Measurements from ENCODE around the gene CIAO2A.
A peak's percentile ranks its signal among the peaks of the same experiment; 100 is the strongest.

CIAO2A gene

GRCh38 chr15:64093627-64094417 lies at the start of gene CIAO2A:
CIAO2A (minus strand) TSS chr15:64093838; CDS start chr15:64093768, 70 bp downstream.
- Histone ChIP-seq H3K4me1 (ENCODE audit: control insufficient read depth in 5 of 5, insufficient read depth in 5 of 5, low read length in 5 of 5) (peaks cover 3 to 65% (median 54%) of the 10 kb centered on the region in 5 donors), H3K9me3 (ENCODE audit: control insufficient read depth in 5 of 5, low read length in 5 of 5) (no peaks in the 10 kb centered on the region), H3K9ac (ENCODE audit: low read length in 5 of 5) (peak within 1 kb of the TSS; percentile 71 to 87 (median 79)), H3K36me3 (ENCODE audit: control insufficient read depth in 5 of 5, insufficient read depth in 5 of 5, low read length in 5 of 5) (peaks cover 0 to 6% (median 2%) of the 10 kb centered on the region in 5 donors), H3K27me3 (ENCODE audit: control insufficient read depth in 5 of 5, insufficient read depth in 4 of 5, low read length in 5 of 5) (no peaks in the 10 kb centered on the region), H3K4me3 (ENCODE audit: low read depth in 1 of 5, low read length in 5 of 5) (peak within 1 kb of the TSS; percentile 69 to 95 (median 86)), H3K27ac (ENCODE audit: low read depth, low read length) (peak within 1 kb of the TSS; percentile 87)

- Histone ChIP-seq H3K27me3 (ENCODE audit: control insufficient read depth in 5 of 5, insufficient read depth in 4 of 5, low read length in 5 of 5) (no peaks in the 10 kb centered on the region), H3K9me3 (ENCODE audit: control insufficient read depth in 5 of 5, low read length in 5 of 5) (no peaks in the 10 kb centered on the region), H3K4me1 (ENCODE audit: control insufficient read depth in 5 of 5, insufficient read depth in 5 of 5, low read length in 5 of 5) (peaks cover 0 to 17% (median 8%) of the 10 kb centered on the region in 5 donors), H3K36me3 (ENCODE audit: control insufficient read depth in 5 of 5, insufficient read depth in 5 of 5, low read length in 5 of 5) (peaks cover 6 to 59% (median 43%) of the 10 kb centered on the region in 5 donors), H3K27ac (ENCODE audit: low read depth, low read length) (no peak overlapping the region), H3K9ac (ENCODE audit: low read length in 5 of 5) (no peak overlapping the region), H3K4me3 (ENCODE audit: low read depth in 1 of 5, low read length in 5 of 5) (no peak overlapping the region)
These were observed 49.6 kb upstream of the CIAO2A start for GRCh38 chr15:64143276-64143675.

GRCh38 chr15:64141798-64142512 lies 48.3 kb upstream of the CIAO2A start:
- H3K36me3 ChIP-seq (ENCODE audit: control insufficient read depth in 5 of 5, insufficient read depth in 5 of 5, low read length in 5 of 5): peaks cover 10 to 72% (median 54%) of the 10 kb centered on the region in 5 donors
- H3K27ac ChIP-seq (ENCODE audit: low read depth, low read length): no peak overlapping the region
- peaks cover 0 to 17% (median 8%) of the 10 kb centered on the region in 5 donors for H3K4me1 ChIP-seq (ENCODE audit: control insufficient read depth in 5 of 5, insufficient read depth in 5 of 5, low read length in 5 of 5)
- no peaks in the 10 kb centered on the region for H3K9me3 ChIP-seq (ENCODE audit: control insufficient read depth in 5 of 5, low read length in 5 of 5)
- no peak overlapping the region for H3K4me3 ChIP-seq (ENCODE audit: low read depth in 1 of 5, low read length in 5 of 5)
- H3K27me3 ChIP-seq (ENCODE audit: control insufficient read depth in 5 of 5, insufficient read depth in 4 of 5, low read length in 5 of 5): no peaks in the 10 kb centered on the region
- no peak overlapping the region for H3K9ac ChIP-seq (ENCODE audit: low read length in 5 of 5)

DNA sequence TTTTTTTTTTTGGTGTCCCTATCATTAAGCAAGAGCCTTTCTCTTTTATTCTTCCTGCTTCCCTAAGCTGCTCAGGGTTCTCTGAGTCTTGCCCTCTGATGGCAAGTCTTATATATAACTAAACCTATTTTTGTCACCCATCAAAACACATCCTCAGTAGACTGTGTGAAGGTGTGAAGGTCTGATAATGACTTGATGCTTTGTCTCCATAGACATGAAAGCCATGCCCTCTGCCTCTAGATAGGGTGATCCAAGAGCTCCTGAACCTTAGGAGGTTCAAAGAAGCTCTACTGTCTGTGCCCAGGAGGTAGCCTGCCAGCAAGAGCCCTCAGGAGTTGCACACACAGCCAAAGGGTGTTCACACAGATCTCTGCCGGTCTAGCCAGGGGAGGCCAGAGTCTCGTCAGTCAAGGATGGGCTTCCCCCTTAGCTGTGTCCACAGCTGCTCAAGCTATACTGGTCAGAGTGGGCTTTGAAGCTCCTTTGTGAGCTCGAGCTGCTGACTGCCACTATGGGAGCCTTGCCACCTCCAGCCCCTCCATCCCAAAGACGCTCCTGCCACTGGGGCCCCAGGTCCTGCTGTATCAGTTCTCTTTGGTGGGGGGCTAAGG lies 44.8 kb upstream of the CIAO2A start:
- peaks cover 0 to 21% (median 11%) of the 10 kb centered on the region in 5 donors for H3K4me1 ChIP-seq (ENCODE audit: control insufficient read depth in 5 of 5, insufficient read depth in 5 of 5, low read length in 5 of 5)
- H3K9ac ChIP-seq (ENCODE audit: low read length in 5 of 5): no peak overlapping the region
- H3K4me3 ChIP-seq (ENCODE audit: low read depth in 1 of 5, low read length in 5 of 5): no peak overlapping the region
- no peaks in the 10 kb centered on the region for H3K9me3 ChIP-seq (ENCODE audit: control insufficient read depth in 5 of 5, low read length in 5 of 5)
- H3K27ac ChIP-seq (ENCODE audit: low read depth, low read length): no peak overlapping the region
- peaks cover 9 to 79% (median 63%) of the 10 kb centered on the region in 5 donors for H3K36me3 ChIP-seq (ENCODE audit: control insufficient read depth in 5 of 5, insufficient read depth in 5 of 5, low read length in 5 of 5)
- H3K27me3 ChIP-seq (ENCODE audit: control insufficient read depth in 5 of 5, insufficient read depth in 4 of 5, low read length in 5 of 5): no peaks in the 10 kb centered on the region

DNA sequence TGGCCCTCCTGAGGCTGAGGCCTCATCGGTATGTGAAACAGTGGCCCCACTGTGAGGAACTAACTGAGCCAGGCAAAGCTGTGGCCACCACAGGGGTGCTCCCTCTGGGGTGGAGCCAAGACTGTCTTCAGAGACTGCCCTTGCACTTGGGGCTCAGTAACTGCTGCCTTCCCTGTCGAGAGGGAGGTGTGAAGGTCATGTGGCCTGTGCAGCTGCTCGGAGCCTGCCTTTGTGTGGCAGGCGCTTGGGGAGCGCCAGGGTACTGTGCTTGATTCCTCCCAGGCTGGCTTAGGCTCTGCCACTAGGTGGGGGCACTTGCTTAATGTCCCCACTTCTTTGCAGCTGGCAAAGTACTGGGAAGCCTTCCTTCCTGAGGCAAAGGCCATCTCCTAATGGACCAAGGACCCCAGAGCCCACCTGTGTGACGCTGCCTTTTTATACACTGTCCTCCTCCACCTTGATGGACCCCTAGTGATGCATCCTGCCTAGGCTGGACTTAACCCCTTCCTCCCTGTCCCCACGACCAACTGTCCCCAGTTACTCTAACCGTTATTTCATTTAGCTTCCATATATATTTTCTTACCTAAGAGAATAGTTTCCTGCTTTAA lies 43.7 kb upstream of the CIAO2A start:
- no peak overlapping the region for H3K4me3 ChIP-seq (ENCODE audit: low read depth in 1 of 5, low read length in 5 of 5)
- peaks cover 9 to 78% (median 65%) of the 10 kb centered on the region in 5 donors for H3K36me3 ChIP-seq (ENCODE audit: control insufficient read depth in 5 of 5, insufficient read depth in 5 of 5, low read length in 5 of 5)
- H3K9ac ChIP-seq (ENCODE audit: low read length in 5 of 5): no peak overlapping the region
- H3K9me3 ChIP-seq (ENCODE audit: control insufficient read depth in 5 of 5, low read length in 5 of 5): no peaks in the 10 kb centered on the region
- H3K27me3 ChIP-seq (ENCODE audit: control insufficient read depth in 5 of 5, insufficient read depth in 4 of 5, low read length in 5 of 5): no peaks in the 10 kb centered on the region
- peaks cover 0 to 21% (median 11%) of the 10 kb centered on the region in 5 donors for H3K4me1 ChIP-seq (ENCODE audit: control insufficient read depth in 5 of 5, insufficient read depth in 5 of 5, low read length in 5 of 5)
- no peak overlapping the region for H3K27ac ChIP-seq (ENCODE audit: low read depth, low read length)

DNA sequence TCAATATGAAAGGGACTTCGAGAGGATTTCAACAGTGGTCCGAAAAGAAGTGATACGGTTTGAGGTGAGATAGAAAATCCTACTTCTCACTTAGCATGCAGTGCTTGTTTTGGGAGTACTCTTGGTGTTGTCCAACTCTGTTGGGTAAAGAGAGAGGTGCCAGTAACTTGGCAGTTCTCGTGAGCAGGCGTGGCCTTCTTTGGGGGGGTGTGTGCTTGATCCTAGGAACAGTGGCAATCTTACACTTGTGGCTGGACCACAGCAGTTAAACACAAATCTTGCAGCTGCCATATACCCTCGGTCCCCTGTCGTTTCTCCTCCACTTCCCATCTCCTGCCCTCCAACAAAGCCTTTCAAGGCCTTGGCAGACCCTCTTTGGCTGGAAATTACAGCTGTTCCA lies 42.7 kb upstream of the CIAO2A start:
- Histone ChIP-seq H3K27me3 (ENCODE audit: control insufficient read depth in 5 of 5, insufficient read depth in 4 of 5, low read length in 5 of 5) (no peaks in the 10 kb centered on the region), H3K9me3 (ENCODE audit: control insufficient read depth in 5 of 5, low read length in 5 of 5) (no peaks in the 10 kb centered on the region), H3K27ac (ENCODE audit: low read depth, low read length) (no peak overlapping the region), H3K9ac (ENCODE audit: low read length in 5 of 5) (no peak overlapping the region), H3K4me3 (ENCODE audit: low read depth in 1 of 5, low read length in 5 of 5) (no peak overlapping the region), H3K36me3 (ENCODE audit: control insufficient read depth in 5 of 5, insufficient read depth in 5 of 5, low read length in 5 of 5) (peaks cover 14 to 79% (median 68%) of the 10 kb centered on the region in 5 donors), H3K4me1 (ENCODE audit: control insufficient read depth in 5 of 5, insufficient read depth in 5 of 5, low read length in 5 of 5) (peaks cover 0 to 18% (median 11%) of the 10 kb centered on the region in 5 donors)

DNA sequence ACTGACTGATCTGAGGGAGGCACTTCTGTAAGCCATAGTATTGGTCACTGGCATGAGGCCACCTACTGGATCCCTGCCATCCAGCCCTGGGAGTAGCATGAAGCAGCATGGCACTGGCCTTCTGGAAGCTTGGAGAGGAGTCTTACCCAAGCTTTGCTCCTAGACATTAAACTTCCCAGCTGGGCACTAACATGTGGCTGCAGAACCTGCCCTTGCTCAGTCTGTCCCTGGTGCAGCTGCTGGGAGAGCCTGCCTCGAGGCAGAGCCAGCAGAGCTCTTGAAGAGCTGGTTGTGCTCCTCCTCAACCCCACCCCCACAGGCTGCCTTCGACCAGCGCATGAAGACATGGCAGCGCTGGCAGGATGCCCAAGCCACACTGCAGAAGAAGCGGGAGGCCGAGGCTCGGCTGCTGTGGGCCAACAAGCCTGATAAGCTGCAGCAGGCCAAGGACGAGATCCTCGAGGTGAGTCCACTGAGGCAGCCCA lies 40.7 kb upstream of the CIAO2A start:
- Histone ChIP-seq H3K9ac (ENCODE audit: low read length in 5 of 5) (peak overlapping the region in 1 of 5 donors; percentile 10), H3K36me3 (ENCODE audit: control insufficient read depth in 5 of 5, insufficient read depth in 5 of 5, low read length in 5 of 5) (peaks cover 24 to 92% (median 82%) of the 10 kb centered on the region in 5 donors), H3K4me1 (ENCODE audit: control insufficient read depth in 5 of 5, insufficient read depth in 5 of 5, low read length in 5 of 5) (peaks cover 0 to 14% (median 11%) of the 10 kb centered on the region in 5 donors)

DNA sequence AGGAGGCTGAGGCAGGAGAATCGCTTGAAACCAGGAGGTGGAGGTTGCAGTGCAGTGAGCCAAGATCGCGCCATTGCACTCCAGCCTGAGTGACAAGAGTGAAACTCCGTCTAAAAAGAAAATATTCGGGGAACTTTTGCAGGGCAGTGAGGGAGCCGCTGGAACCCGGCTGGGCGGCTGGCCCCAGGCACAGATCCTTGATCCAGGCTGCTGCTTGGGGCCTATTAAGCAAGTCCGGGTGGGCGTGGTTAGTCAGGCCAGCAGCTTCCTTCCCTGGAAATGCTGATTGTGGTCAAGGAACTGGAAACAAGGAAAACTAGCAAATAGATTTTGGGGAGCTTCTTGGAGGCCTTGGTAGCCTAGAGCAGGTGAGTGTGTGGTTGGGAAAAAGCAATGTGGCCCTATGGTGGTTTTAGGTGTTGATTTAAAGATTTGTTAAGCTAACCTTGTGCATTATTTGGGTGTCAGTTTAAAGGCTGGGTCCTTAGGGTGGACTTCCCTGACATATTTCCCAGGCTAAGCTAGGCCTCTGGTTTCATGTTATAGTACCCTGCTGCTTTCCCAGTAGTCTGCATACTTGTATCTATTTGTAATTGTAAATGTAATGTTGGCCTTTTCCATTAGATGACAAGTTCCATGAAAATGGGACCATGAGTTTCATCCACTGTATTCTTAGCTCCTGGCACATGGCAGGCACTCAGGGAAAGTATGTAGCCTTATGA lies 40.1 kb upstream of the CIAO2A start:
- no peak overlapping the region for H3K9ac ChIP-seq (ENCODE audit: low read length in 5 of 5)
- H3K9me3 ChIP-seq (ENCODE audit: control insufficient read depth in 5 of 5, low read length in 5 of 5): no peaks in the 10 kb centered on the region
- H3K27me3 ChIP-seq (ENCODE audit: control insufficient read depth in 5 of 5, insufficient read depth in 4 of 5, low read length in 5 of 5): no peaks in the 10 kb centered on the region
- H3K36me3 ChIP-seq (ENCODE audit: control insufficient read depth in 5 of 5, insufficient read depth in 5 of 5, low read length in 5 of 5): peaks cover 26 to 96% (median 84%) of the 10 kb centered on the region in 5 donors
- H3K27ac ChIP-seq (ENCODE audit: low read depth, low read length): peak overlapping the region; percentile 9
- H3K4me1 ChIP-seq (ENCODE audit: control insufficient read depth in 5 of 5, insufficient read depth in 5 of 5, low read length in 5 of 5): peaks cover 0 to 14% (median 11%) of the 10 kb centered on the region in 5 donors
- H3K4me3 ChIP-seq (ENCODE audit: low read depth in 1 of 5, low read length in 5 of 5): no peak overlapping the region

More for the DNA sequence above, 40.7 kb upstream of the CIAO2A start:
- H3K9me3 ChIP-seq (ENCODE audit: control insufficient read depth in 5 of 5, low read length in 5 of 5): no peaks in the 10 kb centered on the region
- H3K27ac ChIP-seq (ENCODE audit: low read depth, low read length): peak overlapping the region; percentile 9
- no peak overlapping the region for H3K4me3 ChIP-seq (ENCODE audit: low read depth in 1 of 5, low read length in 5 of 5)
- no peaks in the 10 kb centered on the region for H3K27me3 ChIP-seq (ENCODE audit: control insufficient read depth in 5 of 5, insufficient read depth in 4 of 5, low read length in 5 of 5)

- Histone ChIP-seq H3K36me3 (ENCODE audit: control insufficient read depth in 5 of 5, insufficient read depth in 5 of 5, low read length in 5 of 5) (peaks cover 35 to 96% (median 85%) of the 10 kb centered on the region in 5 donors), H3K9ac (ENCODE audit: low read length in 5 of 5) (no peak overlapping the region)
These were observed 38.6 kb upstream of the CIAO2A start for GRCh38 chr15:64132217-64132616.

More at GRCh38 chr15:64132217-64132616, 38.6 kb upstream of the CIAO2A start:
- Histone ChIP-seq H3K9me3 (ENCODE audit: control insufficient read depth in 5 of 5, low read length in 5 of 5) (no peaks in the 10 kb centered on the region), H3K27ac (ENCODE audit: low read depth, low read length) (no peak overlapping the region), H3K4me1 (ENCODE audit: control insufficient read depth in 5 of 5, insufficient read depth in 5 of 5, low read length in 5 of 5) (peaks cover 0 to 14% (median 11%) of the 10 kb centered on the region in 5 donors), H3K27me3 (ENCODE audit: control insufficient read depth in 5 of 5, insufficient read depth in 4 of 5, low read length in 5 of 5) (no peaks in the 10 kb centered on the region), H3K4me3 (ENCODE audit: low read depth in 1 of 5, low read length in 5 of 5) (no peak overlapping the region)

Data from subcutaneous abdominal adipose tissue (tissue), 5 donors.